ENCODE measurements around the gene CECR2. TPM values are rescaled to one million over a fixed set of nuclear protein-coding genes. Genes with fewer than 3 reads are reported as not detected.

The CECR2 gene
- total RNA-seq, 1 experiment from 2014 or later = not detected

GRCh38 chr22:17375914-17376614 lies 6.8 kb downstream of the CECR2 start:
- Histone ChIP-seq H2AFZ (ENCODE audit: low read length) (no peak overlapping the region), H3K9me2 (replicated peaks; ENCODE audit: low read length) (no peaks in the 10 kb centered on the region), H3K27me3 (ENCODE audit: low read length) (peaks cover 60% of the 10 kb centered on the region), H3K79me2 (ENCODE audit: low read length) (no peaks in the 10 kb centered on the region), H3K9ac (ENCODE audit: low read length) (no peak overlapping the region), H4K20me1 (ENCODE audit: low read length) (no peaks in the 10 kb centered on the region), H3K27ac (ENCODE audit: low read length) (no peak overlapping the region), H3K4me2 (ENCODE audit: low read length) (no peak overlapping the region), H3K9me3 (ENCODE audit: low read length) (no peaks in the 10 kb centered on the region), H3K36me3 (ENCODE audit: low read depth, low read length) (no peaks in the 10 kb centered on the region), H3F3A (ENCODE audit: low read length, unreplicated experiment) (no peaks in the 10 kb centered on the region), H3K4me3 (ENCODE audit: low read length) (no peak overlapping the region), H3K4me1 (ENCODE audit: insufficient read depth, low read length) (no peaks in the 10 kb centered on the region)
- TF ChIP-seq EZH2phosphoT487 (IDR thresholded peaks at IDR 0.05; ENCODE audit: borderline replicate concordance, low read length) (no peak), EZH2 (IDR thresholded peaks at IDR 0.05; ENCODE audit: low read length, unreplicated experiment) (no peak), CTCF (conservative IDR thresholded peaks at IDR 0.05; ENCODE audit: low read depth, low read length) (no peak)
- no peak for ATAC-seq
- CTCF ChIA-PET = no interaction called here
- intact Hi-C loops (cut with micrococcal nuclease) = no loop called here
- POLR2A ChIA-PET (ENCODE audit: unreplicated experiment) = no interaction called here
- DNase-seq = no peak
- no TSS peak for BruUV-seq (replicated peaks)

GRCh38 chr22:17376950-17377349 lies 7.7 kb downstream of the CECR2 start:
- Histone ChIP-seq H3K27me3 (ENCODE audit: low read length) (peaks cover 51% of the 10 kb centered on the region), H3K9me3 (ENCODE audit: low read length) (no peaks in the 10 kb centered on the region), H3K36me3 (ENCODE audit: low read depth, low read length) (no peaks in the 10 kb centered on the region), H3K9me2 (replicated peaks; ENCODE audit: low read length) (no peaks in the 10 kb centered on the region), H3K27ac (ENCODE audit: low read length) (no peak overlapping the region), H3K4me1 (ENCODE audit: insufficient read depth, low read length) (no peaks in the 10 kb centered on the region), H3K4me3 (ENCODE audit: low read length) (no peak overlapping the region), H3K4me2 (ENCODE audit: low read length) (no peak overlapping the region), H3F3A (ENCODE audit: low read length, unreplicated experiment) (no peaks in the 10 kb centered on the region), H3K9ac (ENCODE audit: low read length) (no peak overlapping the region), H2AFZ (ENCODE audit: low read length) (no peak overlapping the region), H3K79me2 (ENCODE audit: low read length) (no peaks in the 10 kb centered on the region), H4K20me1 (ENCODE audit: low read length) (no peaks in the 10 kb centered on the region)
- intact Hi-C loops (cut with micrococcal nuclease) = no loop called here
- ATAC-seq (no peak), DNase-seq (no peak)
- CTCF ChIA-PET = no interaction called here
- no peak for TF ChIP-seq EZH2 (IDR thresholded peaks at IDR 0.05; ENCODE audit: low read length, unreplicated experiment)
- no peak for TF ChIP-seq EZH2phosphoT487 (IDR thresholded peaks at IDR 0.05; ENCODE audit: borderline replicate concordance, low read length)
- TF ChIP-seq CTCF (conservative IDR thresholded peaks at IDR 0.05; ENCODE audit: low read depth, low read length) = no peak
- BruUV-seq (replicated peaks) = no TSS peak
- POLR2A ChIA-PET (ENCODE audit: unreplicated experiment) = no interaction called here

- POLR2A ChIA-PET (ENCODE audit: unreplicated experiment) = no interaction called here
- CTCF ChIA-PET = no interaction called here
- H3K4me3 ChIP-seq (ENCODE audit: low read length) = no peak overlapping the region
- ATAC-seq (no peak), DNase-seq (no peak)
- H3K36me3 ChIP-seq (ENCODE audit: low read depth, low read length) = no peaks in the 10 kb centered on the region
- no peaks in the 10 kb centered on the region for H4K20me1 ChIP-seq (ENCODE audit: low read length)
- no peak overlapping the region for H3K4me2 ChIP-seq (ENCODE audit: low read length)
- no peak overlapping the region for H3K27ac ChIP-seq (ENCODE audit: low read length)
- no peaks in the 10 kb centered on the region for H3F3A ChIP-seq (ENCODE audit: low read length, unreplicated experiment)
- H3K9me3 ChIP-seq (ENCODE audit: low read length) = no peaks in the 10 kb centered on the region
- intact Hi-C loops (cut with micrococcal nuclease) = no loop called here
- no peaks in the 10 kb centered on the region for H3K9me2 ChIP-seq (replicated peaks; ENCODE audit: low read length)
- no peaks in the 10 kb centered on the region for H3K79me2 ChIP-seq (ENCODE audit: low read length)
- BruUV-seq (replicated peaks) = no TSS peak
- TF ChIP-seq EZH2phosphoT487 (IDR thresholded peaks at IDR 0.05; ENCODE audit: borderline replicate concordance, low read length) (no peak), CTCF (conservative IDR thresholded peaks at IDR 0.05; ENCODE audit: low read depth, low read length) (no peak), EZH2 (IDR thresholded peaks at IDR 0.05; ENCODE audit: low read length, unreplicated experiment) (no peak)
- no peaks in the 10 kb centered on the region for H3K4me1 ChIP-seq (ENCODE audit: insufficient read depth, low read length)
- no peak overlapping the region for H2AFZ ChIP-seq (ENCODE audit: low read length)
- H3K9ac ChIP-seq (ENCODE audit: low read length) = no peak overlapping the region
- H3K27me3 ChIP-seq (ENCODE audit: low read length) = peaks cover 28% of the 10 kb centered on the region
Measured at GRCh38 chr22:17379944-17380343, 10.7 kb downstream of the CECR2 start.
